Endothelial cell of umbilical vein (primary cell): ENCODE results near the gene KIAA1671. TPM values are rescaled to one million over a fixed set of nuclear protein-coding genes. Genes with fewer than 3 reads are reported as not detected.

Experiments used
- BruUV-seq: library from RNA; stranded (reverse); fragments of 400-500 nt; replicated peaks from 2 replicates; lab custom pipeline; 2021; lab: Mats Ljungman, UMichigan
- CTCF ChIA-PET: fragments of 300-600, 350-600 bp; sonication (Branson Sonifier 250); formaldehyde crosslinking; loops from one replicate; lab custom pipeline; 2021; ENCODE audit warnings: antibody characterized with exemption, inconsistent platforms; lab: Charles Lee
- POLR2A ChIA-PET: fragments of 300-600, 350-600 bp; sonication (Branson Sonifier 250); formaldehyde crosslinking; loops from one replicate; lab custom pipeline; 2021; ENCODE audit warnings: antibody characterized with exemption, inconsistent platforms; lab: Charles Lee
- DNase-seq: peaks from one replicate; pipeline ENCODE4 v3.0.0-alpha.2; 2011; ENCODE audit warnings: low read depth, low spot score
- FAIRE-seq: peaks from 2 replicates; lab custom pipeline; 2011; peaks lifted over from hg19 to GRCh38; lab: Jason Lieb, UNC
- H2AFZ ChIP-seq: 2 replicates; pipeline ENCODE4 v1.6.0; 2012; ENCODE audit warnings: low read depth, low read length, control low read depth, inconsistent platforms
- H3K27ac ChIP-seq: 2 replicates; pipeline ENCODE4 v1.5.1; 2011; ENCODE audit warnings: low read depth, mild to moderate bottlenecking, control low read depth, low read length, moderate library complexity; ENCODE audit not compliant: insufficient read depth
- H3K27me3 ChIP-seq, 2 experiments: 2 replicates each; pipeline versions ENCODE4 v1.6.0 to v1.6.1; 2011; ENCODE audit warnings: low read length in 2 of 2, mixed read lengths in 1 of 2; ENCODE audit not compliant: control insufficient read depth in 2 of 2, insufficient read depth in 2 of 2
- H3K36me3 ChIP-seq, 2 experiments: 2 replicates in 1 of 2; 3 replicates in 1 of 2; pipeline ENCODE4 v1.5.1; 2011; ENCODE audit warnings: low read length in 2 of 2, mild to moderate bottlenecking in 1 of 2, moderate library complexity in 1 of 2; ENCODE audit not compliant: control insufficient read depth in 2 of 2, insufficient read depth in 2 of 2; ENCODE audit errors: extremely low read depth in 1 of 2
- H3K4me1 ChIP-seq: 3 replicates; pipeline ENCODE4 v1.5.1; 2011; ENCODE audit warnings: mild to moderate bottlenecking, low read length; ENCODE audit not compliant: control insufficient read depth, insufficient read depth; ENCODE audit errors: extremely low read depth
- H3K4me2 ChIP-seq: 2 replicates; pipeline ENCODE4 v1.6.1; 2011; ENCODE audit warnings: low read length, control low read depth, mixed read lengths; ENCODE audit not compliant: insufficient read depth
- H3K4me3 ChIP-seq, 3 experiments: fragments of 200-600 bp in 1 of 3; sonication (generic), shearing (Covaris generic) in 1 of 3; replicated peaks in 1 of 3; 2 replicates each; pipeline ENCODE4 v1.5.1; 2011 to 2016; ENCODE audit warnings: control low read depth in 3 of 3, low read length in 3 of 3, mild to moderate bottlenecking in 2 of 3, inconsistent platforms in 1 of 3, low read depth in 1 of 3, moderate library complexity in 1 of 3; ENCODE audit not compliant: insufficient read depth in 1 of 3
- H3K79me2 ChIP-seq: 2 replicates; pipeline ENCODE4 v1.6.0; 2012; ENCODE audit warnings: low read length, inconsistent platforms; ENCODE audit not compliant: control insufficient read depth, insufficient read depth
- H3K9ac ChIP-seq: replicated peaks from 2 replicates; pipeline ENCODE3; 2011; ENCODE audit warnings: low read length, control low read depth; ENCODE audit not compliant: insufficient read depth; ENCODE audit errors: extremely low read depth
- H3K9me1 ChIP-seq: replicated peaks from 3 replicates; pipeline ENCODE4 v1.6.0; 2011; ENCODE audit warnings: mild to moderate bottlenecking, low read length; ENCODE audit not compliant: control insufficient read depth, insufficient read depth; ENCODE audit errors: extremely low read depth
- H3K9me3 ChIP-seq: replicated peaks from 2 replicates; pipeline ENCODE4 v1.5.1; 2012; ENCODE audit warnings: low read length, inconsistent platforms; ENCODE audit not compliant: control insufficient read depth, insufficient read depth
- H4K20me1 ChIP-seq: replicated peaks from 2 replicates; pipeline ENCODE3; 2011; ENCODE audit warnings: mild to moderate bottlenecking, low read length; ENCODE audit not compliant: control insufficient read depth, insufficient read depth; ENCODE audit errors: extremely low read depth
- EZH2 ChIP-seq: IDR thresholded peaks from 2 replicates; pipeline ENCODE4 v1.6.1; 2012; ENCODE audit warnings: borderline replicate concordance, low read depth, mild to moderate bottlenecking, moderate library complexity, low read length, inconsistent platforms; ENCODE audit not compliant: severe bottlenecking
- FOS ChIP-seq: IDR thresholded peaks from 2 replicates; pipeline ENCODE4 v1.6.1; 2011; ENCODE audit warnings: mild to moderate bottlenecking, low read length, moderate library complexity, borderline replicate concordance; ENCODE audit not compliant: insufficient read depth
- GATA2 ChIP-seq: IDR thresholded peaks from 2 replicates; pipeline ENCODE4 v1.7.0; 2011; ENCODE audit warnings: low read depth, mild to moderate bottlenecking, moderate library complexity, mixed read lengths, low read length; ENCODE audit not compliant: insufficient read length, insufficient read depth
- JUN ChIP-seq: IDR thresholded peaks from 2 replicates; pipeline ENCODE4 v1.6.1; 2011; ENCODE audit warnings: borderline replicate concordance, low read depth; ENCODE audit not compliant: insufficient read length, insufficient read depth
- MYC ChIP-seq: IDR thresholded peaks from one replicate; pipeline ENCODE4 v1.6.1; 2011; ENCODE audit warnings: mild to moderate bottlenecking, low read depth, low read length
- POLR2A ChIP-seq: IDR thresholded peaks from 2 replicates; pipeline ENCODE4 v1.6.1; 2012; ENCODE audit warnings: low read depth, mild to moderate bottlenecking, control low read depth, low read length
- POLR2AphosphoS5 ChIP-seq: IDR thresholded peaks from 2 replicates; pipeline ENCODE4 v1.6.1; 2012; ENCODE audit warnings: low read depth, mild to moderate bottlenecking, control low read depth, low read length, moderate library complexity; ENCODE audit not compliant: insufficient read depth
- dilution Hi-C: fragments of 300-500 bp; cut with MboI; formaldehyde crosslinking; loops from one replicate; pipeline ENCODE4 v1.15.0; 2019; ENCODE audit warnings: low sequenced_read_pairs; ENCODE audit not compliant: extremely low pct_ligation_motif_present
- intact Hi-C: fragments of 100-400 bp; cut with micrococcal nuclease; formaldehyde crosslinking; loops from one replicate; pipeline ENCODE4 v1.10.0; 2022
- polyA plus RNA-seq, 4 experiments: library from polyadenylated mRNA; depleted of rRNA in 3 of 4; stranded (reverse) in 3 of 4; unstranded in 1 of 4; fragments of >200 nt; gene quantifications; 2 replicates each; pipeline versions ENCODE4 v1.2.1 to v1.2.3, GENCODE V29; 2011 to 2012; ENCODE audit warnings: missing spikeins in 1 of 4
- total RNA-seq: library from RNA; stranded (reverse); gene quantifications from 2 replicates; pipeline ENCODE4 v1.2.3, GENCODE V29; 2021
- TF ChIP-seq, protein P1 (sequence below), 2 donors: IDR thresholded peaks; 1 replicate in 1 of 2; 2 replicates in 1 of 2; pipeline ENCODE4 v1.5.1; 2011; ENCODE audit warnings: low read length in 2 of 2, mild to moderate bottlenecking in 2 of 2, moderate library complexity in 2 of 2, control low read depth in 1 of 2, inconsistent platforms in 1 of 2, low read depth in 1 of 2; ENCODE audit not compliant: insufficient read depth in 1 of 2; ENCODE audit errors: extremely low read depth in 1 of 2
- TF ChIP-seq, protein P2 (sequence below): IDR thresholded peaks from 2 replicates; pipeline ENCODE4 v1.6.1; 2011; ENCODE audit not compliant: insufficient read depth, insufficient read length

Gene KIAA1671
- total and polyA plus RNA-seq, 2 donors (not counting 3 experiments of a cell fraction or from before 2014, with no cell fraction given) = 23.1 to 85.1 TPM

DNA sequence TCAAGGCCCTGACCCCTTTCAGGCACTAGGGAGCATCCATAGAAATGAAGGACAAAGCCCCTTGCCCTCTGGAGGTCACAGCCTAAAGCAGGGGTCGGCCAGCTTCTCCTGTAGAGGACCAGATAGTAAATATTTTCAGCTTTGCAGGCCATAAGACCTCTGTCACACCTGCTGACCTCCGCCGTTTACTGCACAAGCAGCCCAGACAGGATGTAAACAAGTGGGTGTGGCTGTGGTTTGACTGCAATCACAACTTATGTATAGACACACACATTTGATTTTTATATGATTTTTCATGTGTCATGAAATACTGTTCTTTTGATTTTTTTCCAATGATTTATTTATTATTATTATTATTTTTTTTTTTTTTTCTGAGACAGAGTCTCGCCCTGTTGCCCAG is 34.3 kb downstream of the KIAA1671 start:
- Histone ChIP-seq H3K27ac (peak overlapping the region; percentile 86), H3K79me2 (peaks cover 30% of the 10 kb centered on the region), H3K9me3 (no peaks in the 10 kb centered on the region), H3K27me3 (no peaks in the 10 kb centered on the region), H3K9me1 (no peaks in the 10 kb centered on the region), H3K9ac (no peak overlapping the region), H2AFZ (no peak overlapping the region), H4K20me1 (no peaks in the 10 kb centered on the region), H3K4me3 (no peak overlapping the region), H3K4me1 (peaks cover 71% of the 10 kb centered on the region), H3K36me3 (no peaks in the 10 kb centered on the region), H3K4me2 (peak overlapping the region; percentile 28)
- DNase-seq (no peak), FAIRE-seq (peak; percentile 62)
- ChIA-PET POLR2A (interaction anchor here (0.6 to 1.1 kb wide), 2 partner anchors 38 to 150 kb away, joined by 3 to 4 read pairs; no protein-coding TSS in a partner anchor), CTCF (interaction anchor here (0.5 to 3.1 kb wide), 5 partner anchors 10 to 640 kb away, joined by 3 to 13 read pairs (median 5); partner anchors contain the start of gene KIAA1671)
- no peak for TF ChIP-seq GATA2
- no TSS peak for BruUV-seq
- intact Hi-C loops = loop anchor here (1.0 to 5.0 kb wide), 3 partner anchors 34 to 125 kb away; no protein-coding TSS in a partner anchor
- dilution Hi-C loops = no loop called here

DNA sequence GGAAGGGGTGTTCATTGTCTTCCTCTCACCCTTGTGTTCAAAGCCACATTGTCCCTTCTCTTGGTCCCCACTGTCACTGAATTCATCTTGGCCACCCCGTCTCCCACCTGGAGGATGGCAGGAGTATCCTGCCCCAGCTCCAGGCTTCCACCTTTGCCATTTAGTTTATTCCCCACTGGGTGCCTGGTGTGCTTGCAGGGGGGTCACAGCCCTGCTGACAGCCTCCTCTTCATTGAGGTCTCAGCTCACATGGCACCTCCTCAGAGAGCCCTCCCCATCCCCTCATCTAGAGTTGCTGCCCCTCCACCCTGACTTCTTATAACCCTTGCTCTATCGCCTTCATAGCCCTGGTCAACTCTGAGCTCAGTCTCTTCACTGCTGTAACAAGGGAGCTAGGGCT is 36.6 kb downstream of the KIAA1671 start:
- no peaks in the 10 kb centered on the region for H3K9me3 ChIP-seq
- peaks cover 60% of the 10 kb centered on the region for H3K4me1 ChIP-seq
- H3K36me3 ChIP-seq = no peaks in the 10 kb centered on the region
- H3K27me3 ChIP-seq = no peaks in the 10 kb centered on the region
- DNase-seq (no peak), FAIRE-seq (no peak)
- H3K9ac ChIP-seq = no peak overlapping the region
- peaks cover 20% of the 10 kb centered on the region for H3K79me2 ChIP-seq
- no peak overlapping the region for H3K4me3 ChIP-seq
- H2AFZ ChIP-seq = no peak overlapping the region
- no TSS peak for BruUV-seq
- no peaks in the 10 kb centered on the region for H3K9me1 ChIP-seq
- ChIA-PET POLR2A (no interaction called here), CTCF (interaction anchor here (0.7 to 1.3 kb wide), 4 partner anchors 15 to 60 kb away, joined by 3 to 5 read pairs (median 3); no protein-coding TSS in a partner anchor)
- no peaks in the 10 kb centered on the region for H4K20me1 ChIP-seq
- intact Hi-C loops (loop anchor here (5.0 kb wide), 1 partner anchor 123 kb away; no protein-coding TSS in a partner anchor), dilution Hi-C loops (no loop called here)
- H3K27ac ChIP-seq = peak overlapping the region; percentile 13
- H3K4me2 ChIP-seq = no peak overlapping the region
- TF ChIP-seq EZH2 (no peak), POLR2AphosphoS5 (no peak), FOS (no peak), POLR2A (no peak), JUN (no peak), GATA2 (no peak), MYC (no peak)
- TF ChIP-seq, protein P1, sequence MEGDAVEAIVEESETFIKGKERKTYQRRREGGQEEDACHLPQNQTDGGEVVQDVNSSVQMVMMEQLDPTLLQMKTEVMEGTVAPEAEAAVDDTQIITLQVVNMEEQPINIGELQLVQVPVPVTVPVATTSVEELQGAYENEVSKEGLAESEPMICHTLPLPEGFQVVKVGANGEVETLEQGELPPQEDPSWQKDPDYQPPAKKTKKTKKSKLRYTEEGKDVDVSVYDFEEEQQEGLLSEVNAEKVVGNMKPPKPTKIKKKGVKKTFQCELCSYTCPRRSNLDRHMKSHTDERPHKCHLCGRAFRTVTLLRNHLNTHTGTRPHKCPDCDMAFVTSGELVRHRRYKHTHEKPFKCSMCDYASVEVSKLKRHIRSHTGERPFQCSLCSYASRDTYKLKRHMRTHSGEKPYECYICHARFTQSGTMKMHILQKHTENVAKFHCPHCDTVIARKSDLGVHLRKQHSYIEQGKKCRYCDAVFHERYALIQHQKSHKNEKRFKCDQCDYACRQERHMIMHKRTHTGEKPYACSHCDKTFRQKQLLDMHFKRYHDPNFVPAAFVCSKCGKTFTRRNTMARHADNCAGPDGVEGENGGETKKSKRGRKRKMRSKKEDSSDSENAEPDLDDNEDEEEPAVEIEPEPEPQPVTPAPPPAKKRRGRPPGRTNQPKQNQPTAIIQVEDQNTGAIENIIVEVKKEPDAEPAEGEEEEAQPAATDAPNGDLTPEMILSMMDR (IDR thresholded peaks at IDR 0.05; ENCODE audit: extremely low read depth in 1 of 2, insufficient read depth in 1 of 2, low read depth in 1 of 2, low read length in 2 of 2) = no peak
- TF ChIP-seq, protein P2, sequence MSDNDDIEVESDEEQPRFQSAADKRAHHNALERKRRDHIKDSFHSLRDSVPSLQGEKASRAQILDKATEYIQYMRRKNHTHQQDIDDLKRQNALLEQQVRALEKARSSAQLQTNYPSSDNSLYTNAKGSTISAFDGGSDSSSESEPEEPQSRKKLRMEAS = no peak
